ENCODE results near the gene MAN2A1.
"Not testable (repeated sequence)": the region's sequence is repeated elsewhere in the genome, so short reads cannot be mapped to it uniquely, and the experiment has no call there.

Gene MAN2A1

GRCh38 chr5:109755761-109756160 is 66.0 kb downstream of the MAN2A1 start:
- DNase-seq (ENCODE audit: low spot score): no peak

GRCh38 chr5:109756543-109757185 is 66.9 kb downstream of the MAN2A1 start:
- no peak for DNase-seq (ENCODE audit: low spot score)

GRCh38 chr5:109757490-109757889 is 67.8 kb downstream of the MAN2A1 start:
- DNase-seq (ENCODE audit: low spot score): no peak

GRCh38 chr5:109759306-109759705 is 69.6 kb downstream of the MAN2A1 start:
- DNase-seq (ENCODE audit: low spot score): peak; percentile 27

- not testable (repeated sequence) for DNase-seq (ENCODE audit: low spot score)
Measured at GRCh38 chr5:109760130-109760529, 70.4 kb downstream of the MAN2A1 start.

- no peak for DNase-seq (ENCODE audit: low spot score)
Measured at GRCh38 chr5:109762821-109763220, 73.1 kb downstream of the MAN2A1 start.

GRCh38 chr5:109767184-109767995 is 77.7 kb downstream of the MAN2A1 start:
- DNase-seq (ENCODE audit: low spot score): no peak

GRCh38 chr5:109767997-109768396 is 78.3 kb downstream of the MAN2A1 start:
- no peak for DNase-seq (ENCODE audit: low spot score)

- DNase-seq (ENCODE audit: low spot score): no peak
Measured at GRCh38 chr5:109769597-109770291, 80.0 kb downstream of the MAN2A1 start.

GRCh38 chr5:109775130-109775529 is 85.4 kb downstream of the MAN2A1 start:
- DNase-seq (ENCODE audit: low spot score): no peak

GRCh38 chr5:109779036-109779735 is 89.5 kb downstream of the MAN2A1 start:
- peak; percentile 60 for DNase-seq (ENCODE audit: low spot score)

GRCh38 chr5:109784687-109785086 is 95.0 kb downstream of the MAN2A1 start:
- no peak for DNase-seq (ENCODE audit: low spot score)

GRCh38 chr5:109786206-109786855 is 96.6 kb downstream of the MAN2A1 start:
- no peak for DNase-seq (ENCODE audit: low spot score)

- no peak for DNase-seq (ENCODE audit: low spot score)
Measured at GRCh38 chr5:109788596-109788995, 98.9 kb downstream of the MAN2A1 start.

- no peak for DNase-seq (ENCODE audit: low spot score)
Measured at GRCh38 chr5:109792613-109793012, 102.9 kb downstream of the MAN2A1 start.

- no peak for DNase-seq (ENCODE audit: low spot score)
Measured at GRCh38 chr5:109803854-109804253, 114.1 kb downstream of the MAN2A1 start.

GRCh38 chr5:109805472-109805871 is 115.7 kb downstream of the MAN2A1 start:
- DNase-seq (ENCODE audit: low spot score): no peak

- no peak for DNase-seq (ENCODE audit: low spot score)
Measured at GRCh38 chr5:109805883-109806282, 116.2 kb downstream of the MAN2A1 start.

- no peak for DNase-seq (ENCODE audit: low spot score)
Measured at GRCh38 chr5:109812698-109813097, 123.0 kb downstream of the MAN2A1 start.

- DNase-seq (ENCODE audit: low spot score): no peak
Measured at GRCh38 chr5:109816732-109817131, 127.0 kb downstream of the MAN2A1 start.

- DNase-seq (ENCODE audit: low spot score): no peak
Measured at GRCh38 chr5:109819878-109820277, 130.2 kb downstream of the MAN2A1 start.

- DNase-seq (ENCODE audit: low spot score): no peak
Measured at GRCh38 chr5:109823597-109823996, 133.9 kb downstream of the MAN2A1 start.

Data from hematopoietic multipotent progenitor cell treated with erythropoietin and hydrocortisone succinate and interleukin-3 and kit ligand, for 15 days (in vitro differentiated cells).